IPS DF 4.7 (cell line): ENCODE results near the gene FXYD1.
"Not testable (repeated sequence)": the region's sequence is repeated elsewhere in the genome, so short reads cannot be mapped to it uniquely, and the experiment has no call there.

Experiments used
- DNase-seq: peaks from one replicate; pipeline ENCODE4 v3.0.0-alpha.2; 2013; ENCODE audit warnings: low spot score; ENCODE audit errors: extremely low read depth

FXYD1 gene

DNA sequence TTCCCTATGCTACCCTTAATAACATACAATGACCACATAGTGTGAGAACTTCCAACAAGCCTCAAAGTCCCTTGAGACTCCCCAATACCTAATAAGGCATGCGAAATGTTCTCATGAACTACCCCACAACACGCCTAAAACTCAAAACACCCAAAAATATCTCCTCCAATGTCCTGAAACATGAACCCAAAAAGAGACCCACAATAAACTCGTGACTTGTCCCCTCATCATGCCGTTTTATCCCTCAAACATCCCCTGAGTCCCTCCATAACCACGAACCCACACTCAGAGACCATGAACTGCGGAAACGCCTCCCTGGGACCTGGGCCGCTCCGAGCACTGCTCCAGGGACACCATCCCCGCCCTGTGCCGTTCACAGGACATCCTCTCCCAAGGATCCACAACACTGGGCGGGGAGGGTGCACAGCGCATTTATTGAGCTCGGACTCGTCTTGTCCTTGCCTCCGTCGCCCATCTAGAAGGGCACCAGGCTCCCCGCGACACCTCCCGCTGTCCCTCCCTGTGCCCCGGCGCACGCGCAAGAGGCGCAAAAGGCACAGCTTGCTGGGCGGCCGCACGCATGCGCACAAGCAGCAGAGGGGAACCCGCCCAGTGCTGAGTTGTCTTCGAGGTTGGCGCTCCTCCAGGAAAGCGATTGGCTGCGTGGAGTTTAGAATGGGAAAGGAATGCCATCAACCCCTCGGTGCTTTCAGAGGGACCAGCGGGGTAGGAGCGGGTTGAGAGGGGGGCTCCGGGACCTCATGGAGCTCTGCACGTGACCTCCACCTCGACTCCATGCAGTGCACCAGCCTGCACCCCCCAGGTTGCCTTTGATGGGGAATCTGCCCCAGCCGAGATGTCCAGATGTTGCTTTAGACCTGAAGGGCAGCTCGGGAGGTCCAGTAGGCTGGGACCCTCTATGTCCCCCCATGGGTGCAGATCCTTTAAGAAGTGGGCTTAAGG, 14.2 kb upstream of the FXYD1 start:
- DNase-seq: no peak

- DNase-seq: no peak
Measured at GRCh38 chr19:35125270-35125717, 13.3 kb upstream of the FXYD1 start.

DNA sequence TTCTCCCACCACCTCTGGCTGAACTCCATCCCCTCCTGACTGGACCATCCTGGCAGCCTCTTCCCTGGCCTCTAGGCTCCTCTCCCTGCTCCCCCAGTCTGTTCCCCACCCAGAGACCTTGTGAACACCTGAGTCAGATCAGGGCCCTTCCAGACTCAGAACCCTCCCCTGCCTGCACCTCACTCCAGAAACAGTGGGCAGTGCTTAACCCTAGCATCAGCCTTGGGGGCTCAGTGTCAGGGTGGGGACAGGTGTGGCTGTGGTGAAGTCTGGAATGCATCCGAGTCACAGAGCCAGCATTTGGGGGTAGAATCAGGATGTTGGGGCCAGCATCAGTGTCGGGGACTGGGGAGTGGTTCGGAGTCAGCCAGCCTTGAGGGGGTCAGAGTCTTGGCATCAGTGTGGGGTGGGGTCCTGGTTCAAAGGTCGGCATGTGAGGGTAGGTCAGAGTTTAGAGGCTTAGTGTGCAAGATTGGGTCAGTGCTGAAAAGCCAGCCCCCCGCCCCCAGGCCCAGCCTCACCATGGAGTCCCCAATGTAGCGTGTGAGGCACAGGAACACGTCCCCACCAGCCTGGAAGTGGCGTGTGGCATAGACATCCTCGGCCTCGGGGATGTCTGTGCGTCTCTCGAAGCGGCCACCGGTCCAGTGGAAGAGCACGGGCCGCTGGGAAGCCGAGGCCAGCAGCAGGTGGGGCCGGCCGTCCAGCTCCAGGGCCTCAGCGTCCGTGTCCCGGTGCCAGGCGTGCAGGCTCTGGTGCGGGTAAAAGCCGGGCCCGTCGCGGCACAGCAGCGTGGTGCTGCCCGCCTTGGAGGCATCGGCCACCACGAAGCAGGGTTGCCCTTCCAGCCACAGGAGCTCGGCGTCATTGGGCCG, 12.6 kb upstream of the FXYD1 start:
- DNase-seq: no peak

- no peak for DNase-seq
Measured at GRCh38 chr19:35126624-35126959, 12.0 kb upstream of the FXYD1 start.

- DNase-seq: no peak
Measured at GRCh38 chr19:35127871-35128270, 10.8 kb upstream of the FXYD1 start.

DNA sequence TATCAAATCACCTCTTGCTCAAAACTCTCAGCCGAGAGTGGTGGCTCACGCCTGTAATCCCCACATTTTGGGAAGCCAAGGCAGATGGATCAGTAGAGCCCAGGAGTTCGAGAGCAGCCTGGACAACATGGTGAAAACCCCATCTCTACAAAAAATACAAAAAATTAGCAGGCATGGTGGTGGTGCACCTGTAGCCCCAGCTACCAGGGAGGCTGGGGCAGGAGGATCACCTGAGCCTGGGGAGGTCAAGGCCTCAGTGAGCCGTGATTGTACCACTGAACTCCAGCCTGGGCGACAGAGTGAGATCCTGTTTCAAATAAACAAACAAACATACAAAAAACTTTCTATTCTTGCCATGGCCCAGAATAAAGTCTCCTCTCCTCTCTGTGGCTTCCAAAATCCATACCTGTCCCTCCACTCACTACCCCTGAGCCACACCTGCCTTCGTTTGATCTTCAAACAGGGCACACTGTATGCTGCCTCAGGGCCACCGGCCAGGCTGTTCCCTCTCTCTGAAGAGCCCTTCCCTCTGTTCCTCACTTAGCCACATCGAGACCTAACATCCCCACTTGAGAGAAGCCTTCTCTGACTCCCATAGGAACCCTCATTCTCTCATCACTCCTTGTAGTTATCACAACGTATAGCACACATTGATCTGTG, 10.1 kb upstream of the FXYD1 start:
- DNase-seq: no peak

DNA sequence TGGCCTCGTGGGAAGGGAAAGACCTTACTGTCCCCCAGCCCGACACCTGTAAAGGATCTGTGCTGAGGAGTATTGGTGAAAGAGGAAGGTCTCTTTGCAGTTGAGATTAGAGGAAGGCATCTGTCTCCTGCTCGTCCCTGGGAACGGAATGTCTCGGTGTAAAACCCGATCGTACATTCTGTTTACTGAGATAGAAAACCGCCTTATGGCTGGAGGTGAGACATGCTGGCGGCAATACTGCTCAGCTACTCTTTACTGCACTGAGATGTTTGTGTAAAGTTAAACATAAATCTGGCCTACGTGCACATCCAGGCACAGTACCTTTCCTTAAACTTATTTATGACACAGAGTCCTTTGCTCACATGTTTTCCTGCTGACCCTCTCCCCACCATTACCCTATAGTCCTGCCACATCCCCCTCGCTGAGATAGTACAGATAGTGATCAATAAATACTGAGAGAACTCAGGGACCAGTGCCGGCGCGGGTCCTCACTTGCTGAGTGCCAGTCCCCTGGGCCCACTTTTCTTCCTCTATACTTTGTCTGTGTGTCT, 8.8 kb upstream of the FXYD1 start:
- DNase-seq: not testable (repeated sequence)

DNA sequence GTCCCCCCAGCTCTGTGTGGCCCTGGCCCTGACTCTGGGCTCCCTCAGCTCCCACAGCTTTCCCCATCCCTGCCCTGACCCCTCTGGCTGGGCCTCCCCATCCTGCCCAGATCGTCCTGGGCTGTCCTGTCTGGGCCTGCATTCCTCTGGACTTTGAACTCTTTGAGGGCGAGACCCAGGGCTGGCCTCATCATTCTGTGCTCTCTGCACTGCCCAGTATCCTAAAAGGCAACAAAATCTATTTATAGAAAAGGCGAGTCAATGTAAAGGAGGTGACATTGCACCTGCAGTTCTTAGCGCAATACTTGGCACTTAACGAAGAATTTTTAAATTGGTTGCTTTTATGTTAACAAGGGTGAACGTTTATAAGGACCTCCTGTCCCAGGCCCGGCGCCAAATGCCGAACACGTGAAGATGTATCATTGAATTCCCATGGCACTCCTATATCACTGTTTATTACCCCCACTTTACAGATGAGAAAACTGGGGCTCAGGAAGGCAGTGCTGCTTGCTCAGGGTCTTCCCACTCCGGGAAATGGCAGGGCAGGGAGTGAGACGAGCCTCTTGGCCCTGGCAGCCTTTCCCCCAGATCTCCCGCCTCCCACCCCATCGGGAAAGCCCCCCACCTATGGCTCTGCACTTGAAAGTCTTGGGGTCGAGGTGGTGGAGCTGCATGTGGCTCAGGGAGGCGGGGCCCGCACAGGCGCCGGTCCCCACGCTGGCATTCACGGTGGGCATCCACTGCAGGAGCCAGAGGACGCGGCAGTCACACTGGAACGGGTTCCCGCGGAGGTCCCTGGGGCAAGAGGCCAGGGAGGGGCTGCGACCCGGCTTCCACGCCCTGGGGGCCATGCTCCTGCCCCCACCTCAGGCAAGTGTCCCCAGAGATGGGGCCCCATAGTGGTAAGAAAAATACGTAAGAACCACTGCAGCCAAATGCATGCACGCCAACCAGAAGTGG, 7.6 kb upstream of the FXYD1 start:
- no peak for DNase-seq

DNA sequence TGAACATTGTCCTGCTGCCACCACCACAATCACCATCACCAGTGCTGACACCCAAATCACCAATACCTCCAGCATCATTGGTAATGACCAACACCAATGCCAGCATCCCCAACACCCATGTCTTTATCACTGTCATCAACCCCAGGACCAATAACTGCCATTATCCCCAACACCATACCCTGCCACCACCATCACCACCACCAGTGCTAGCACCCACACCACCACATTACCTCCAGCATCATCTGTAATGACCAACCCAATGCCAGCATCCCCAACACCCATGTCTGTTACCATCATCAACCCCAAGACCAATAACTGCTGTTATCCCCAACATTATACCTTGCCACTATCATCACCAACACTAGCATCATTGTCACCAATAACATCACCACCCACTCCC, 6.4 kb upstream of the FXYD1 start:
- no peak for DNase-seq

DNA sequence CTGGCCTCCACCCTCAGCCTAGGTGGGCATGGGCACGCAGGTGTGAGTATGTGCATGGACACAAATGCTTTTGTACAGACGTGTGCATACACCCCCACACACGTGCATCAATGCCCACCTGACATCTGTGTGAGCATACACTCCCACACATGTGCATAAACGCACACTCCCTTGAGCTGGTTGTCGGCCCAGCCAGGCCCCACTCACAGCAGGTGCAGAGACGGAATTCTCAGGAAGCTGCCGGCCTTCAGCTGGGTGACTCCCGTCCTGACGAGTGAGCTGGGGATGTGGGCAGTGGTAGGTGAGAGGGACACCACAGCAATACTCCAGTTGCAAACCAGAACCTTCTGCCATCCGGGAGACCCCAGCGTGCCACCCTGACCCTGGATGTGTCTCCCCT, 4.8 kb upstream of the FXYD1 start:
- DNase-seq: no peak

GRCh38 chr19:35134601-35135242, 3.9 kb upstream of the FXYD1 start, which contains the start of gene LGI4:
LGI4 (minus strand) TSS chr19:35135059; CDS start chr19:35134680, 379 bp downstream.
- no peak for DNase-seq

DNA sequence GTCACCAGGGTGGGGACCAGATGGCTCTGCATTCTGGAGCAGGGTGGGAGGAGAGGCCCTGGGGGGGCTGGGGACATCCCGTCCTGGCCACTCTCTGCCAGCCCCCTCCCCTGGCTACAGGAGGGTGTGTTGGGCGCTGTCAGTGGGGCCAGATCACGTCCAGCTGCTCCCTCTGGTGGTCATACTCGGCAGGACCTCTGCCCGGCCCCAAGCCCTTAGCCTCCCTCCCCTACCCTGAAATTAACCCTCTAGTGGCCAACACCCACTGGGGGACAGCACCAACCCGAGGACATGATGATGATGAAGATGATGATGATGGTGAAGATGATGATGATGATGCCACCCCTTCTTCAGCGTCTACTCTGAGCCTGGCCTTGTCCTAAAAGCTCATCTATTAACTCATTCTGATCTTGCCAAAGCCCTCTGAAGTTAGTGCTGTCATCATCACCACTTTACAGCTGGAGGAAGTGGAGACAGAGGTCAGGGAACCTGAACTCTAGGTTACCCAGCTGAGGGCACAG, 3.2 kb upstream of the FXYD1 start:
- no peak for DNase-seq

- no peak for DNase-seq
Measured at GRCh38 chr19:35136231-35136630, 2.4 kb upstream of the FXYD1 start.

- no peak for DNase-seq
Measured at GRCh38 chr19:35136977-35137702, 1.5 kb upstream of the FXYD1 start.

- DNase-seq: no peak
Measured at GRCh38 chr19:35140207-35140961, 1.8 kb downstream of the FXYD1 start.

GRCh38 chr19:35140962-35141836, 2.6 kb downstream of the FXYD1 start:
- DNase-seq: no peak
